Activated CD8-positive, alpha-beta T cell treated with anti-CD3 and anti-CD28 coated beads for 36 hours (primary cell): ENCODE results near the gene ARHGAP12. TPM values are rescaled to one million over a fixed set of nuclear protein-coding genes. Genes with fewer than 3 reads are reported as not detected.

ENCODE experiments used
- ATAC-seq: fragments of 200-7000 bp; cut with Tn5 transposase; one replicate; pipeline ENCODE4 v1.10.0; 2021; ENCODE audit warnings: mild to moderate bottlenecking, moderate library complexity
- CTCF ChIA-PET: fragments of 350-600 bp; sonication (Branson Sonifier 250); formaldehyde crosslinking; loops from one replicate; lab custom pipeline; 2021; ENCODE audit warnings: antibody characterized with exemption; lab: Charles Lee
- POLR2A ChIA-PET: fragments of 350-600 bp; sonication (Branson Sonifier 250); formaldehyde crosslinking; loops from one replicate; lab custom pipeline; 2021; ENCODE audit warnings: antibody characterized with exemption; lab: Charles Lee
- DNase-seq: peaks from one replicate; pipeline ENCODE4 v3.0.0-alpha.2; 2020
- H3K27ac Mint-ChIP-seq: one replicate; pipeline ENCODE4 v1.8.0; 2021; ENCODE audit warnings: mild to moderate bottlenecking, mixed read lengths
- H3K27me3 Mint-ChIP-seq: one replicate; pipeline ENCODE4 v1.8.0; 2021; ENCODE audit warnings: mixed read lengths
- H3K36me3 Mint-ChIP-seq: one replicate; pipeline ENCODE4 v1.8.0; 2021; ENCODE audit warnings: low read depth, mixed read lengths
- H3K4me1 Mint-ChIP-seq: one replicate; pipeline ENCODE4 v1.8.0; 2021; ENCODE audit warnings: low read depth, mixed read lengths
- H3K4me3 Mint-ChIP-seq: one replicate; pipeline ENCODE4 v1.8.0; 2021; ENCODE audit warnings: mild to moderate bottlenecking, moderate library complexity, mixed read lengths
- H3K9me3 Mint-ChIP-seq: one replicate; pipeline ENCODE4 v1.8.0; 2021; ENCODE audit warnings: mixed read lengths
- CTCF ChIP-seq: fragments of 200-600 bp; IDR thresholded peaks from one replicate; pipeline ENCODE4 v1.8.0; 2022; ENCODE audit warnings: antibody characterized with exemption, mild to moderate bottlenecking
- intact Hi-C: fragments of 100-400 bp; cut with micrococcal nuclease; formaldehyde crosslinking; loops from one replicate; pipeline ENCODE4 v1.10.0; 2022
- total RNA-seq, 2 experiments: library from RNA; stranded (reverse); gene quantifications; one replicate each; pipeline ENCODE4 v1.2.3, GENCODE V29; 2021

ARHGAP12 gene
- total RNA-seq, 2 experiments from 2014 or later, result 4.0 to 4.3 TPM

DNA sequence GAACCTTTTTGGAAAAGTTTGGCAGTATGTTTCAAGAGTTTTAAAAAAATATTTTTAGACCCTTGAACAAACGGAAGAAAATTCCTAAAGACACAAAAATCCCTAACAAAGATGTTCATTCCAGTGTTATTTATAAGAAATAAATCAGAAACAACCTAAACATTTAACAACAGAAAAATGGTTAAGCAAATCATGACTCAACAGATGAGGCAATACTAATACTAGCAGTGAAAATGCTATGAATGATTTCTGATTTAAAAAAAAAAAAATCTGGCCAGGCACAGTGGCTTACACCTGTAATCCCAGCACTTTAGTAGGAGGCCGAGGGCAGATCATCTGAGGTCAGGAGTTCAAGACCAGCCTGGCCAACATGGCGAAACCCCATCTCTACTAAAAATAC, 61.0 kb downstream of the ARHGAP12 start:
- Mint-ChIP-seq H3K27ac (no peak overlapping the region), H3K9me3 (no peaks in the 10 kb centered on the region), H3K4me1 (peaks cover 21% of the 10 kb centered on the region), H3K27me3 (no peaks in the 10 kb centered on the region), H3K36me3 (no peaks in the 10 kb centered on the region), H3K4me3 (no peak overlapping the region)
- no peak for DNase-seq
- no peak for TF ChIP-seq CTCF
- POLR2A ChIA-PET, result no interaction called here
- CTCF ChIA-PET, result no interaction called here
- ATAC-seq, result no peak
- intact Hi-C loops, result no loop called here

GRCh38 chr10:31866118-31866670, 62.4 kb downstream of the ARHGAP12 start:
- TF ChIP-seq CTCF, result no peak
- POLR2A ChIA-PET, result no interaction called here
- CTCF ChIA-PET, result no interaction called here
- intact Hi-C loops, result no loop called here
- H3K27me3 Mint-ChIP-seq, result no peaks in the 10 kb centered on the region
- DNase-seq (no peak), ATAC-seq (no peak)
- no peaks in the 10 kb centered on the region for H3K36me3 Mint-ChIP-seq
- H3K27ac Mint-ChIP-seq, result no peak overlapping the region
- no peak overlapping the region for H3K4me3 Mint-ChIP-seq
- H3K4me1 Mint-ChIP-seq, result peaks cover 27% of the 10 kb centered on the region
- H3K9me3 Mint-ChIP-seq, result no peaks in the 10 kb centered on the region

- no peaks in the 10 kb centered on the region for H3K27me3 Mint-ChIP-seq
- no peaks in the 10 kb centered on the region for H3K9me3 Mint-ChIP-seq
- POLR2A ChIA-PET, result interaction anchor here (0.6 to 0.8 kb wide), 2 partner anchors 125 to 138 kb away, joined by 3 read pairs; no protein-coding TSS in a partner anchor
- CTCF ChIA-PET, result interaction anchor here (1.1 kb wide), 1 partner anchor 12 kb away, joined by 3 read pairs; no protein-coding TSS in a partner anchor
- no peak overlapping the region for H3K27ac Mint-ChIP-seq
- intact Hi-C loops, result no loop called here
- peaks cover 27% of the 10 kb centered on the region for H3K4me1 Mint-ChIP-seq
- no peak for TF ChIP-seq CTCF
- peaks cover 4% of the 10 kb centered on the region for H3K36me3 Mint-ChIP-seq
- no peak overlapping the region for H3K4me3 Mint-ChIP-seq
- no peak for DNase-seq
- no peak for ATAC-seq
Measured at GRCh38 chr10:31864834-31865518, 63.7 kb downstream of the ARHGAP12 start.

- Mint-ChIP-seq H3K27me3 (no peaks in the 10 kb centered on the region), H3K27ac (no peak overlapping the region), H3K36me3 (peaks cover 10% of the 10 kb centered on the region), H3K9me3 (no peaks in the 10 kb centered on the region), H3K4me1 (peaks cover 14% of the 10 kb centered on the region), H3K4me3 (no peak overlapping the region)
- POLR2A ChIA-PET, result no interaction called here
- DNase-seq (no peak), ATAC-seq (no peak)
- intact Hi-C loops, result no loop called here
- CTCF ChIA-PET, result interaction anchor here (1.5 kb wide), 1 partner anchor 148 kb away, joined by 3 read pairs; no protein-coding TSS in a partner anchor
- TF ChIP-seq CTCF, result no peak
Measured at GRCh38 chr10:31855033-31855432, 73.6 kb downstream of the ARHGAP12 start.

DNA sequence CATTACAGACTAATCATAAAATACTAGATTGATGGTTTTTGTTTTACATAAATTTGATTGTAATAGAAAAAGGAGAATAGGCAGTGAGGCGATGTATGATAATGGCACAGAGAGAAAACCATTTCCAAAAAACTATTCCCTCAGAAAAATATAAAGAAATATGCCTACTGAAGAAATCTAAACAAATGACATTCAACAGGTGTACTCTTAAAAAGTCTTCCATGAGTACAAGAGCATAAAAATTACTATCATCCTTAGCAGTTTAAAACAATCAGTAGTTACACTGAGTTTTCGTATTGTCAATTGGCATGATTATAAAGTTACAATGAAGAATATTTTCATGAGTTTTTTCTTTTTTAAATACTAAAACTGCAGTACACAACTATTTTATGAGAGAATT, 75.0 kb downstream of the ARHGAP12 start:
- POLR2A ChIA-PET, result no interaction called here
- CTCF ChIA-PET, result interaction anchor here (1.0 kb wide), 1 partner anchor 8 kb away, joined by 4 read pairs; no protein-coding TSS in a partner anchor

More for the DNA sequence above, 75.0 kb downstream of the ARHGAP12 start:
- ATAC-seq (no peak), DNase-seq (no peak)
- intact Hi-C loops, result no loop called here
- H3K36me3 Mint-ChIP-seq, result peaks cover 4% of the 10 kb centered on the region
- no peak overlapping the region for H3K4me3 Mint-ChIP-seq
- H3K27ac Mint-ChIP-seq, result no peak overlapping the region
- no peaks in the 10 kb centered on the region for H3K9me3 Mint-ChIP-seq
- H3K4me1 Mint-ChIP-seq, result peaks cover 14% of the 10 kb centered on the region
- H3K27me3 Mint-ChIP-seq, result no peaks in the 10 kb centered on the region
- no peak for TF ChIP-seq CTCF
